ENCODE data around the gene USP20.

Gene USP20

DNA sequence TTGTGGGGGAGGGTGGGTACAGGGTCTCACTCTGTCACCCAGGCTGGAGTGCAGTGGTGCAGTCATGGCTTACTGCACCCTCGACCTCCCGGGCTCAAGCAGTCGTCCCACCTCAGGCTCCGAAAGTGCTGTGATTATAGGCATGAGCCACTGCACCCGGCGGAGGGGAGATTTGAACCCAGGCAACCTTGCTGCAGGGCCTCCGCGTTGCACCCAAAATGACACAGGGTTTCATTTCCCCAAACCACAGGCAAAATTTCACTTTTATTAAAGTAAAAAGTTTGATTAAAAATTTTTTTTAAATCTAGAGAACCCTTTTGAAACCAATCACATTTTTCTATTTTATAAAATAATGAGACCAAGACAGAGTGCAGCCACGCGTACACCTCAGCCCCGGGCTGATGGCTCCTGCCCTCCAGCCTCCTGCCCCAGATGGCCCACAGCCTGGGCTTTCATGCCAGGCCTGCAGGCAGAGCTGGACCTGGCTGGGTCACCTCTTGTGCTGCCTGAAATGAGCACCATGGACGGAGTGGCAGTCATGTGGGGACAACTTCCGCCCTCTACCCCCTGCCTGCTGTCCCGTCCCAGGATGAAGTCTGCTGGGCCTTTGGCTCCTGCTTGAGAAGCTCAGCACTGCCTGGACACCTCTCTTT lies 30.5 kb downstream of the USP20 start:
- no peak for DNase-seq (ENCODE audit: low read depth, low spot score)
- H3K4me3 ChIP-seq (ENCODE audit: low read depth, low read length): no peak overlapping the region
- in situ Hi-C loops (cut with HindIII; ENCODE audit: low sequenced_read_pairs): no loop called here
- TF ChIP-seq, protein P1, sequence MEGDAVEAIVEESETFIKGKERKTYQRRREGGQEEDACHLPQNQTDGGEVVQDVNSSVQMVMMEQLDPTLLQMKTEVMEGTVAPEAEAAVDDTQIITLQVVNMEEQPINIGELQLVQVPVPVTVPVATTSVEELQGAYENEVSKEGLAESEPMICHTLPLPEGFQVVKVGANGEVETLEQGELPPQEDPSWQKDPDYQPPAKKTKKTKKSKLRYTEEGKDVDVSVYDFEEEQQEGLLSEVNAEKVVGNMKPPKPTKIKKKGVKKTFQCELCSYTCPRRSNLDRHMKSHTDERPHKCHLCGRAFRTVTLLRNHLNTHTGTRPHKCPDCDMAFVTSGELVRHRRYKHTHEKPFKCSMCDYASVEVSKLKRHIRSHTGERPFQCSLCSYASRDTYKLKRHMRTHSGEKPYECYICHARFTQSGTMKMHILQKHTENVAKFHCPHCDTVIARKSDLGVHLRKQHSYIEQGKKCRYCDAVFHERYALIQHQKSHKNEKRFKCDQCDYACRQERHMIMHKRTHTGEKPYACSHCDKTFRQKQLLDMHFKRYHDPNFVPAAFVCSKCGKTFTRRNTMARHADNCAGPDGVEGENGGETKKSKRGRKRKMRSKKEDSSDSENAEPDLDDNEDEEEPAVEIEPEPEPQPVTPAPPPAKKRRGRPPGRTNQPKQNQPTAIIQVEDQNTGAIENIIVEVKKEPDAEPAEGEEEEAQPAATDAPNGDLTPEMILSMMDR (IDR thresholded peaks at IDR 0.05; ENCODE audit: low read depth, low read length): no peak

DNA sequence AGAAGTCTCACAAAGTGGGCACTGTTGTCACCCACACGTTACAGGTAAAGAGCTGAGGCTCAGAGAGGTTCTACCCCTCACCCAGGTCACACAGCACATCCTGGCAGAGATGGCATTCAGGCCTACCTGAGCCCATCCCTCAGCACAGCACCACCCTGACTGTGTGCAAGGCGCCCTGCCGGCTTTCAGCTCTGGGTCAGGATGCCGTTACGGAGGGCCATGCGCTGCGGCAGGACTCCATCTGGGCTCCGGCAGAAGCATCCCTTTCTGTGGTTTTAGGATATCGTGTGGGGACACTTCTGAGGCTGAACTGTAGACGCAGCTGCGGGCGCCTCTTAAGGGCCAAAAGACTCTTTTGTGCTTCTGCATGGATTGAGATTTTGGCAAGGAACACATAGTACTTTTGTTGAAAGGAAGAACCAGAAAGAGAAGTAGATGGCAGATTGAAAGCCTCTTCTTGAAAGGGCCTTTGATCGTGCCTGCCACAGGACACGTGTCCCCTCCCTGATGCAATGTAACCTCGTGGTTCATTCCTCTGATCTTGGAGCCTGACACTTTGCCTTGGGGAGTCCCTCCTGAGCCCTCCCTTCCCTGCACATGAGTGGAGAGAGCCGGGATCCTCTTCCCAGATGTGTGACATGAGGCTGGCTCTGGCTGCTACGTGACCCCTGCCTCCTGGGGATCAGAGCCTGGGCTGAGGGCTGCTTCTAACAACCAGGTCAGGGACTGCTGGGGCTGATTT lies 31.3 kb downstream of the USP20 start:
- in situ Hi-C loops (cut with HindIII; ENCODE audit: low sequenced_read_pairs): no loop called here
- TF ChIP-seq, protein P1 (IDR thresholded peaks at IDR 0.05; ENCODE audit: low read depth, low read length): no peak
- H3K4me3 ChIP-seq (ENCODE audit: low read depth, low read length): no peak overlapping the region
- DNase-seq (ENCODE audit: low read depth, low spot score): no peak

DNA sequence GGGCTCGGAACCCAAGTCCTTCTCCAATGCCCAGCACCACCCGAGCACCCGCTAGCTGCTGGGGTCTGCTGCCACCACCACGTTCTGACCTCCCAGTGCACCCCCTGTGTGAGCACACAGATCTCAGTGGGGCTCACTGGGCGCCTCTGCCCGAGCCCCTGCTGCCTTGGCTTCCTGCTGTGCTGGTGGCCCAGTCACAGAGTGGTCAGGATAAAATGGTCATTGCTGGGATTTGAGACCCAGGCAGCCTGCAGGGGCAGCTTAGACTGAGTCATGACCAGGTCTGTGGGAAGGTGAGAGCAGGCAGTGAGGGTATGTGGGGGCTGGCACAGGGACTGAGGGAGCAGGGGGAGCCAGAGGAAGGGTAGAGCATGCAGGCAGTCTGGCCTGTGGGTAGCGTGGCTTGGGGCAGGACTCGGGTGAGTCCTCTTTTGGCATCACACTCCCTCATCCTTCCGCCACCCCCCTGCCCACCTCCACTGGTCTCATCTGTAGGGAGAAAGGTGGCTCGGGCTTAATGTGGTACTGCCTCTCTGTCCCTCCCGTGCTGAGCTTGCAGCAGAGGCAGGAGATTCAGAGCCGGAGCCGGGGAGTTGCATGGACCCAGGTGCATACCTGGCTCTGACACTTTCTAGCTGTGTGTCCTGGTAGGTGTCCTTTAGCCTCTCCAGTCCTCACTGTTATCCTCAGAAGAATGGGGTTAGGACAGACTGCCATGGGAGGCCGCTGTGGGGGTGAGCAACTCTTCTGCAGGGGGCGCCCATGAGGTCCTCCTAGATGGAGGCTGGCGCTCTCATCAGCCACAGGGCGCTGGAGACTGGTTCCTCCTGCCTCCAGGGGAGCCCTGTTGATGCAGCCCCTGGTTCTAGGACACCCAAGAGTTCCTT lies 32.1 kb downstream of the USP20 start:
- in situ Hi-C loops (cut with HindIII; ENCODE audit: low sequenced_read_pairs): no loop called here
- DNase-seq (ENCODE audit: low read depth, low spot score): no peak

DNA sequence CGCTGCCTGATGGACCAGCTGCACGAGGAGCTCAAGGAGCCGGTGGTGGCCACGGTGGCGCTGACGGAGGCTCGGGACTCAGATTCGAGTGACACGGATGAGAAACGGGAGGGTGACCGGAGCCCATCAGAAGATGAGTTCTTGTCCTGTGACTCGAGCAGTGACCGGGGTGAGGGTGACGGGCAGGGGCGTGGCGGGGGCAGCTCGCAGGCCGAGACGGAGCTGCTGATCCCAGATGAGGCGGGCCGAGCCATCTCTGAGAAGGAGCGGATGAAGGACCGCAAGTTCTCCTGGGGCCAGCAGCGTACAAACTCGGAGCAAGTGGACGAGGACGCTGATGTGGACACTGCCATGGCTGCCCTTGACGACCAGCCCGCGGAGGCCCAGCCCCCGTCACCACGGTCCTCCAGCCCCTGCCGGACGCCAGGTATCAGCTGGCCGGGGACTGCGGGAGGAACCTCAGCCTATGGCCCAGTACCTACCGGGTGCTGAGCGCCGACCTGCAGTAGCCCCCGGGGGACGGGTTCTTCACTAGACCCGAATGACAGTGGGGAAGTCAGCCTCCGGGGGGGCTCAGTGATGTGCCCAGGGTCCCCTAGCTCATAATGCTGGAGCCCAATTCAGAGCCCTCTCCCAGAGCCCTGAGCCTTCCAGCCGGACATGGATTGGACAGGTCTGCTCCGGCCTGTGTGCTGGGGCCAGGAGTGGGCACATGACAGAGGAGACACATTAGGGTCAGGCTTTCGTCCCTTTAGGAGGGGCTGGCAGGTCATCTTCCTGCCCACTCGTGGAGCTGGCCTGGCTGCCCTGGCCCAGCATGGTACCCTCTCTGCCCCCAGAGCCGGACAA lies 33.0 kb downstream of the USP20 start:
- in situ Hi-C loops (cut with HindIII; ENCODE audit: low sequenced_read_pairs): no loop called here
- TF ChIP-seq, protein P1 (IDR thresholded peaks at IDR 0.05; ENCODE audit: low read depth, low read length): no peak
- H3K4me3 ChIP-seq (ENCODE audit: low read depth, low read length): no peak overlapping the region
- DNase-seq (ENCODE audit: low read depth, low spot score): no peak

More for the DNA sequence above, 32.1 kb downstream of the USP20 start:
- TF ChIP-seq, protein P1 (IDR thresholded peaks at IDR 0.05; ENCODE audit: low read depth, low read length): peak; percentile 0
- H3K4me3 ChIP-seq (ENCODE audit: low read depth, low read length): no peak overlapping the region

DNA sequence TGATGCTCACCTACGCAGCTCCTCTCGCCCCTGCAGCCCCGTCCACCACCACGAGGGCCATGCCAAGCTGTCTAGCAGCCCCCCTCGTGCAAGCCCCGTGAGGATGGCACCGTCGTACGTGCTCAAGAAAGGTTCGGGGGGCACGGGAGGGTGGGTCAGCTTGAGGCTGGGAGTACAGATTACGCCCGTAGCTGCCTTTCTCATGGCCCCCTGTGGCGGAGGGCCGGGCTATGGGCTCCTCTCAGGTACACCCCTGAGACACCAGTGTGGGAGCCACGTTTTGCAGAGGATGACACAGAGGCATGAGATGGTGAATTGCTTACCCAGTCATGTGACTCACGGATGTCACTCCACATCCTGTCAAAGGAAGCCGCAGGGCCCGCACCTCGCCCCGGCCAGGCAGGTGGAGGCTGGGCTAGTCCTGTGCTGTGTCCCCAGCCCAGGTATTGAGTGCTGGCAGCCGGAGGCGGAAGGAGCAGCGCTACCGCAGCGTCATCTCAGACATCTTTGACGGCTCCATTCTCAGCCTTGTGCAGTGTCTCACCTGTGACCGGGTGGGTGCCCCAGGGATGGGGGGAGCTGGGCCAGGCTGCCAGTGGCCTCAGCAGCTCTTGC lies 33.7 kb downstream of the USP20 start:
- no peak overlapping the region for H3K4me3 ChIP-seq (ENCODE audit: low read depth, low read length)
- DNase-seq (ENCODE audit: low read depth, low spot score): no peak
- TF ChIP-seq, protein P1 (IDR thresholded peaks at IDR 0.05; ENCODE audit: low read depth, low read length): no peak
- in situ Hi-C loops (cut with HindIII; ENCODE audit: low sequenced_read_pairs): no loop called here
